ENCODE measurements around the gene TRIM24.

The TRIM24 gene

DNA sequence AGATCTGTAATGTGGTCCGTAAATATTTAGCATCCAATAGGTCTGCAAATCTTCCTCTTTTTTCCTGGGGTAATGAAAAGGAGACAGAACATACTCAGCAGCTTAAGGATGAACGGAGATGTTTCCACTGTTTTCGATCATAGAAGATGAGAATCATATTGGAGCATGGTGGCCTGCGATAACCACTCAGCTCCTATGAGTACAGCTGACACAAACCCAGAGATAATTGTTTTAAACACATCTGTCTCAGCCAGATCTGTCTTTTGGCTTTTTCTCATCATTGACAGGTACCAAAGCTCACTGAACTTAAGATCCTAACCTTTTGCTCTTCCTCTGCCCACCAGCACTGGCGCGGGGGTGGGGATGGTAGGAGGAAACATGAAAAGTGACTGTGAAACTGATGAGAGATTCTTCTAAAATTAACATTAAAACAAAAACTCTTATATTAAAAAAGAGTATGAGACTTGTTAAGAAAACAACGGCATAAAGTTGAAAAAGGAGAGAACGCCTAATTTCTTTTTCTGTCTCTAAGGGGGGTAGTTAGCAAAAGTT, 170.1 kb downstream of the TRIM24 start:
- no peak for DNase-seq

GRCh38 chr7:138632384-138632783, 172.3 kb downstream of the TRIM24 start:
- DNase-seq, result no peak

GRCh38 chr7:138632826-138633602, 173.0 kb downstream of the TRIM24 start:
- DNase-seq, result no peak

All from activated gamma-delta T cell (primary cell).